Right lobe of liver (tissue), 4 donors: Measurements from ENCODE around the gene C19orf67.

Experiments
- POLR2A ChIP-seq: fragments of 450-650 bp; IDR thresholded peaks from one replicate; pipeline ENCODE4 v1.6.1; 2017; ENCODE audit warnings: antibody characterized with exemption, mild to moderate bottlenecking
- TF ChIP-seq, protein P1 (sequence below), 4 donors: fragments of 200-600 bp in 3 of 4; fragments of 450-650 bp in 1 of 4; IDR thresholded peaks; one replicate each; pipeline versions ENCODE4 v1.5.1 to v1.8.0; 2016 to 2022; ENCODE audit warnings: antibody characterized with exemption in 4 of 4, mild to moderate bottlenecking in 2 of 4
- donor health status: DM: no; HTN: no; CAD: no.
- donor health status: DM: no; HTN: no; CAD: no.
- donor health status: DM: no; HTN: yes; CAD: no.

GRCh38 chr19:14135355-14135754, 49.8 kb upstream of the C19orf67 start:
- TF ChIP-seq, protein P1, sequence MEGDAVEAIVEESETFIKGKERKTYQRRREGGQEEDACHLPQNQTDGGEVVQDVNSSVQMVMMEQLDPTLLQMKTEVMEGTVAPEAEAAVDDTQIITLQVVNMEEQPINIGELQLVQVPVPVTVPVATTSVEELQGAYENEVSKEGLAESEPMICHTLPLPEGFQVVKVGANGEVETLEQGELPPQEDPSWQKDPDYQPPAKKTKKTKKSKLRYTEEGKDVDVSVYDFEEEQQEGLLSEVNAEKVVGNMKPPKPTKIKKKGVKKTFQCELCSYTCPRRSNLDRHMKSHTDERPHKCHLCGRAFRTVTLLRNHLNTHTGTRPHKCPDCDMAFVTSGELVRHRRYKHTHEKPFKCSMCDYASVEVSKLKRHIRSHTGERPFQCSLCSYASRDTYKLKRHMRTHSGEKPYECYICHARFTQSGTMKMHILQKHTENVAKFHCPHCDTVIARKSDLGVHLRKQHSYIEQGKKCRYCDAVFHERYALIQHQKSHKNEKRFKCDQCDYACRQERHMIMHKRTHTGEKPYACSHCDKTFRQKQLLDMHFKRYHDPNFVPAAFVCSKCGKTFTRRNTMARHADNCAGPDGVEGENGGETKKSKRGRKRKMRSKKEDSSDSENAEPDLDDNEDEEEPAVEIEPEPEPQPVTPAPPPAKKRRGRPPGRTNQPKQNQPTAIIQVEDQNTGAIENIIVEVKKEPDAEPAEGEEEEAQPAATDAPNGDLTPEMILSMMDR (IDR thresholded peaks at IDR 0.05): no peak
- TF ChIP-seq POLR2A: no peak
